K562 (cell line): ENCODE data around the gene TAF12. TPM values are rescaled to one million over a fixed set of nuclear protein-coding genes. Genes with fewer than 3 reads are reported as not detected.

Experiments used
- HDAC3 ChIP-seq: fragments of 450-650 bp; IDR thresholded peaks from 2 replicates; pipeline ENCODE4 v1.6.1; 2018; ENCODE audit warnings: borderline replicate concordance, mild to moderate bottlenecking, moderate library complexity; ENCODE audit not compliant: partially characterized antibody
- HSF4 ChIP-seq: fragments of 250-450 bp; sonication (Bioruptor Pico); IDR thresholded peaks from 2 replicates; pipeline ENCODE4 v2.1.2; 2022; ENCODE audit warnings: mild to moderate bottlenecking, moderate library complexity, borderline replicate concordance
- MAFF ChIP-seq: IDR thresholded peaks from 2 replicates; pipeline ENCODE4 v1.6.1; 2012; ENCODE audit warnings: low read length, improper control_type of control experiment
- NR2C1 ChIP-seq, 2 experiments: fragments of 450-650 bp; IDR thresholded peaks; 2 replicates each; pipeline ENCODE4 v1.6.1; 2017; ENCODE audit warnings: mild to moderate bottlenecking in 2 of 2, antibody characterized with exemption in 1 of 2, inconsistent platforms in 1 of 2, missing compliant biosample characterization in 1 of 2, missing genetic modification characterization in 1 of 2
- NR2F6 ChIP-seq: fragments of 450-650 bp; formaldehyde crosslinking; IDR thresholded peaks from 2 replicates; pipeline ENCODE4 v1.4.0; 2020; ENCODE audit warnings: mild to moderate bottlenecking
- PURB ChIP-seq: sonication (generic); formaldehyde crosslinking; IDR thresholded peaks from 2 replicates; pipeline ENCODE4 v1.9.0; 2021; ENCODE audit warnings: low read depth, mild to moderate bottlenecking, missing genetic modification reagents
- RB1 ChIP-seq: fragments of 450-650 bp; IDR thresholded peaks from 2 replicates; pipeline ENCODE4 v1.6.1; 2017; ENCODE audit warnings: low read depth, mild to moderate bottlenecking
- RUNX1 ChIP-seq: sonication (generic); IDR thresholded peaks from 2 replicates; pipeline ENCODE4 v1.6.1; 2016; ENCODE audit warnings: antibody characterized with exemption, low read depth
- SUPT5H ChIP-seq: fragments of 450-650 bp; IDR thresholded peaks from 2 replicates; pipeline ENCODE4 v1.6.1; 2016
- TBP ChIP-seq: optimal IDR thresholded peaks from 2 replicates; pipeline ENCODE3; 2011; ENCODE audit warnings: low read depth, low read length, improper control_type of control experiment
- THRAP3 ChIP-seq: fragments of 450-650 bp; IDR thresholded peaks from 2 replicates; pipeline ENCODE4 v1.6.1; 2016; ENCODE audit warnings: mild to moderate bottlenecking, inconsistent platforms, borderline replicate concordance
- ZNF212 ChIP-seq: fragments of 450-650 bp; formaldehyde crosslinking; IDR thresholded peaks from 2 replicates; pipeline ENCODE4 v1.4.0; 2020; ENCODE audit warnings: mild to moderate bottlenecking
- ZNF584 ChIP-seq: fragments of 200-800 bp; sonication (Bioruptor generic); IDR thresholded peaks from 2 replicates; pipeline ENCODE4 v1.6.1; 2016; ENCODE audit warnings: low read depth, mild to moderate bottlenecking, missing genetic modification characterization, missing compliant biosample characterization
- polyA plus RNA-seq, 8 experiments: library from polyadenylated mRNA; depleted of rRNA in 4 of 8; stranded (reverse) in 5 of 8; unstranded in 3 of 8; fragments of >200 nt; fragmentation: Nextera tagmentation in 2 of 8; fragmentation: Illumina TruSeq in 1 of 8; extraction: Ambion mirVana in 2 of 8; extraction: Trizol in 1 of 8; gene quantifications; 2 replicates each; pipeline versions ENCODE4 v1.2.1 to v1.2.3, GENCODE V29; 2011 to 2014; ENCODE audit warnings: inconsistent platforms in 1 of 8, missing spikeins in 1 of 8
- total RNA-seq, 7 experiments: library from RNA; depleted of rRNA in 6 of 7; stranded (reverse); fragments of >200 nt in 6 of 7; fragmentation: Illumina TruSeq in 2 of 7; extraction: Trizol in 2 of 7; gene quantifications; 2 replicates each; pipeline versions ENCODE4 v1.2.1 to v1.2.3, GENCODE V29; 2011 to 2021; ENCODE audit warnings: low replicate concordance in 1 of 7
- TF ChIP-seq, protein P1 (sequence below): fragments of 250-450 bp; sonication (Bioruptor Pico); IDR thresholded peaks from 2 replicates; pipeline ENCODE4 v1.4.0; 2020
- TF ChIP-seq, protein P2 (sequence below): fragments of 200-800 bp; sonication (Bioruptor generic); IDR thresholded peaks from 2 replicates; pipeline ENCODE4 v1.6.1; 2017; ENCODE audit warnings: missing genetic modification characterization, missing compliant biosample characterization
- TF ChIP-seq, protein P3 (sequence below): sonication (generic); formaldehyde crosslinking; IDR thresholded peaks from 2 replicates; pipeline ENCODE4 v1.8.1; 2022; ENCODE audit warnings: missing genetic modification reagents
- TF ChIP-seq, protein P4 (sequence below): fragments of 250-450 bp; sonication (Bioruptor Pico); IDR thresholded peaks from 2 replicates; pipeline ENCODE4 v1.4.0; 2020; ENCODE audit warnings: mild to moderate bottlenecking, moderate library complexity
- TF ChIP-seq, protein P5 (sequence below): sonication (generic); formaldehyde crosslinking; IDR thresholded peaks from 2 replicates; pipeline ENCODE4 v1.4.0; 2020; ENCODE audit warnings: mild to moderate bottlenecking, missing genetic modification reagents
- TF ChIP-seq, protein P6 (sequence below): sonication (generic); formaldehyde crosslinking; IDR thresholded peaks from 2 replicates; pipeline ENCODE4 v1.8.0; 2022; ENCODE audit warnings: missing genetic modification reagents, mild to moderate bottlenecking, borderline replicate concordance

TAF12 gene
- total and polyA plus RNA-seq, 9 of the 15 experiments (the other 6 are each of a cell fraction or from before 2014, with no cell fraction given), result 31.6 to 89.0 (median 50.5) TPM

DNA sequence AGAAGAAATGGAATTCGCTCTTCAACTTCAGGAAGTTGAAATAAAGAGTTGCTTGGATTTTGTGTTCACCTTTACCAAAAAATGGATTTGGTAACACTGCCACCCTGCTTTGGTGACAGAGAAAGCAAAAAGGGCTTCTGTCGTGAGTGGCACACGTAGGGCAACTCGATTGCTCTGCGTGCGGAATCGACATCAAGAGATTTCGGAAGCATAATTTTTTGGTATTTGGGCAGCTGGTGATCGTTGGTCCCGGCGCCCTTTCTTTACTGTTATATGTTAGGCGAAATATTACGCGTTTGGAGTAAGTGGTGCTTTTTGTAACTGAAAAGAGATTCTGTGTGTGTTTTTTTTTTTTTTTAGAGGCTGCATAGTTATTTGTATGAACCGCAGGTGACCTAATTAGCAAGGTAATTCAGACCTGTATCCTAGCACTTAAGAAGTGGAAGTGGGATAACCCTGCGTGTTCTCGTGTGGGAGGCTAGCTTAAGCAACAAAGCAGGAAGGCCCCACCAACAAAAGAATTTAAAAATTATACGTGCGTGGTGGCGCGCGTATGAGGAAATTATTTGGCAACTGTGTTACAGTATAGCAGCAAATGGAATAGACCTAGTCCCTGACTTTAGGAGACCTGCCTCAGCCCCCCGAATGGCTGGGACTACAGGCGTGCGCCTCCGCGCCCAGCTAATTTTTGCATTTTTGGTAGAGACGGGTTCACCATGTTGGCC, 5.8 kb upstream of the TAF12 start, which contains the start of gene RNU11 (continued):
- peak; percentile 86 for TF ChIP-seq MAFF
- TF ChIP-seq RUNX1, result peak; percentile 100
- TF ChIP-seq, protein P1, sequence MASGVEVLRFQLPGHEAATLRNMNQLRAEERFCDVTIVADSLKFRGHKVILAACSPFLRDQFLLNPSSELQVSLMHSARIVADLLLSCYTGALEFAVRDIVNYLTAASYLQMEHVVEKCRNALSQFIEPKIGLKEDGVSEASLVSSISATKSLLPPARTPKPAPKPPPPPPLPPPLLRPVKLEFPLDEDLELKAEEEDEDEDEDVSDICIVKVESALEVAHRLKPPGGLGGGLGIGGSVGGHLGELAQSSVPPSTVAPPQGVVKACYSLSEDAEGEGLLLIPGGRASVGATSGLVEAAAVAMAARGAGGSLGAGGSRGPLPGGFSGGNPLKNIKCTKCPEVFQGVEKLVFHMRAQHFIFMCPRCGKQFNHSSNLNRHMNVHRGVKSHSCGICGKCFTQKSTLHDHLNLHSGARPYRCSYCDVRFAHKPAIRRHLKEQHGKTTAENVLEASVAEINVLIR, result no peak; the same call in none of the 2 replicates
- TF ChIP-seq, protein P2, sequence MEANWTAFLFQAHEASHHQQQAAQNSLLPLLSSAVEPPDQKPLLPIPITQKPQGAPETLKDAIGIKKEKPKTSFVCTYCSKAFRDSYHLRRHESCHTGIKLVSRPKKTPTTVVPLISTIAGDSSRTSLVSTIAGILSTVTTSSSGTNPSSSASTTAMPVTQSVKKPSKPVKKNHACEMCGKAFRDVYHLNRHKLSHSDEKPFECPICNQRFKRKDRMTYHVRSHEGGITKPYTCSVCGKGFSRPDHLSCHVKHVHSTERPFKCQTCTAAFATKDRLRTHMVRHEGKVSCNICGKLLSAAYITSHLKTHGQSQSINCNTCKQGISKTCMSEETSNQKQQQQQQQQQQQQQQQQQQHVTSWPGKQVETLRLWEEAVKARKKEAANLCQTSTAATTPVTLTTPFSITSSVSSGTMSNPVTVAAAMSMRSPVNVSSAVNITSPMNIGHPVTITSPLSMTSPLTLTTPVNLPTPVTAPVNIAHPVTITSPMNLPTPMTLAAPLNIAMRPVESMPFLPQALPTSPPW, result peak; percentile 85
- TF ChIP-seq, protein P3, sequence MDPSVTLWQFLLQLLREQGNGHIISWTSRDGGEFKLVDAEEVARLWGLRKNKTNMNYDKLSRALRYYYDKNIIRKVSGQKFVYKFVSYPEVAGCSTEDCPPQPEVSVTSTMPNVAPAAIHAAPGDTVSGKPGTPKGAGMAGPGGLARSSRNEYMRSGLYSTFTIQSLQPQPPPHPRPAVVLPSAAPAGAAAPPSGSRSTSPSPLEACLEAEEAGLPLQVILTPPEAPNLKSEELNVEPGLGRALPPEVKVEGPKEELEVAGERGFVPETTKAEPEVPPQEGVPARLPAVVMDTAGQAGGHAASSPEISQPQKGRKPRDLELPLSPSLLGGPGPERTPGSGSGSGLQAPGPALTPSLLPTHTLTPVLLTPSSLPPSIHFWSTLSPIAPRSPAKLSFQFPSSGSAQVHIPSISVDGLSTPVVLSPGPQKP (CRISPR knock-in tag), result no peak
- TF ChIP-seq, protein P4, sequence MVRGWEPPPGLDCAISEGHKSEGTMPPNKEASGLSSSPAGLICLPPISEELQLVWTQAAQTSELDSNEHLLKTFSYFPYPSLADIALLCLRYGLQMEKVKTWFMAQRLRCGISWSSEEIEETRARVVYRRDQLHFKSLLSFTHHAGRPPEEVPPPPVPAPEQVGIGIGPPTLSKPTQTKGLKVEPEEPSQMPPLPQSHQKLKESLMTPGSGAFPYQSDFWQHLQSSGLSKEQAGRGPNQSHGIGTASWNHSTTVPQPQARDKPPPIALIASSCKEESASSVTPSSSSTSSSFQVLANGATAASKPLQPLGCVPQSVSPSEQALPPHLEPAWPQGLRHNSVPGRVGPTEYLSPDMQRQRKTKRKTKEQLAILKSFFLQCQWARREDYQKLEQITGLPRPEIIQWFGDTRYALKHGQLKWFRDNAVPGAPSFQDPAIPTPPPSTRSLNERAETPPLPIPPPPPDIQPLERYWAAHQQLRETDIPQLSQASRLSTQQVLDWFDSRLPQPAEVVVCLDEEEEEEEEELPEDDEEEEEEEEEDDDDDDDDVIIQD, result no peak
- no peak for TF ChIP-seq NR2C1 (IDR thresholded peaks at IDR 0.05)
- TF ChIP-seq NR2C1 (tag; IDR thresholded peaks at IDR 0.05), result peak; percentile 58; the same call in 1 of the 2 replicates
- peak; percentile 95 for TF ChIP-seq HDAC3
- no peak for TF ChIP-seq HSF4
- no peak for TF ChIP-seq PURB
- peak; percentile 86 for TF ChIP-seq ZNF584
- TF ChIP-seq SUPT5H, result peak; percentile 100
- TF ChIP-seq, protein P5, sequence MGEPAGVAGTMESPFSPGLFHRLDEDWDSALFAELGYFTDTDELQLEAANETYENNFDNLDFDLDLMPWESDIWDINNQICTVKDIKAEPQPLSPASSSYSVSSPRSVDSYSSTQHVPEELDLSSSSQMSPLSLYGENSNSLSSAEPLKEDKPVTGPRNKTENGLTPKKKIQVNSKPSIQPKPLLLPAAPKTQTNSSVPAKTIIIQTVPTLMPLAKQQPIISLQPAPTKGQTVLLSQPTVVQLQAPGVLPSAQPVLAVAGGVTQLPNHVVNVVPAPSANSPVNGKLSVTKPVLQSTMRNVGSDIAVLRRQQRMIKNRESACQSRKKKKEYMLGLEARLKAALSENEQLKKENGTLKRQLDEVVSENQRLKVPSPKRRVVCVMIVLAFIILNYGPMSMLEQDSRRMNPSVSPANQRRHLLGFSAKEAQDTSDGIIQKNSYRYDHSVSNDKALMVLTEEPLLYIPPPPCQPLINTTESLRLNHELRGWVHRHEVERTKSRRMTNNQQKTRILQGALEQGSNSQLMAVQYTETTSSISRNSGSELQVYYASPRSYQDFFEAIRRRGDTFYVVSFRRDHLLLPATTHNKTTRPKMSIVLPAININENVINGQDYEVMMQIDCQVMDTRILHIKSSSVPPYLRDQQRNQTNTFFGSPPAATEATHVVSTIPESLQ (CRISPR knock-in tag), result peak; percentile 64
- TF ChIP-seq NR2F6 (CRISPR knock-in tag), result peak; percentile 99
- TF ChIP-seq RB1, result peak; percentile 77
- TF ChIP-seq THRAP3, result peak; percentile 99
- TF ChIP-seq, protein P6, sequence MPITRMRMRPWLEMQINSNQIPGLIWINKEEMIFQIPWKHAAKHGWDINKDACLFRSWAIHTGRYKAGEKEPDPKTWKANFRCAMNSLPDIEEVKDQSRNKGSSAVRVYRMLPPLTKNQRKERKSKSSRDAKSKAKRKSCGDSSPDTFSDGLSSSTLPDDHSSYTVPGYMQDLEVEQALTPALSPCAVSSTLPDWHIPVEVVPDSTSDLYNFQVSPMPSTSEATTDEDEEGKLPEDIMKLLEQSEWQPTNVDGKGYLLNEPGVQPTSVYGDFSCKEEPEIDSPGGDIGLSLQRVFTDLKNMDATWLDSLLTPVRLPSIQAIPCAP, result peak; percentile 88
- TF ChIP-seq TBP, result no peak
- TF ChIP-seq ZNF212 (CRISPR knock-in tag), result peak; percentile 95
